Keratinocyte (primary cell): ENCODE data around the gene DIP2C. TPM values are rescaled to one million over a fixed set of nuclear protein-coding genes. Genes with fewer than 3 reads are reported as not detected.

Source experiments
- DNase-seq: peaks from one replicate; pipeline ENCODE4 v3.0.0-alpha.2; 2011; ENCODE audit warnings: low read depth, missing footprints, low spot score
- FAIRE-seq: peaks from 2 replicates; lab custom pipeline; 2011; peaks lifted over from hg19 to GRCh38; lab: Jason Lieb, UNC
- H2AFZ ChIP-seq: 2 replicates; pipeline ENCODE4 v1.6.0; 2012; ENCODE audit warnings: low read length, control low read depth, inconsistent platforms; ENCODE audit not compliant: control insufficient read depth
- H3K27ac ChIP-seq: 2 replicates; pipeline ENCODE4 v1.5.1; 2011; ENCODE audit warnings: low read length; ENCODE audit not compliant: control insufficient read depth, insufficient read depth
- H3K27me3 ChIP-seq: 3 replicates; pipeline ENCODE4 v1.6.0; 2011; ENCODE audit warnings: low read length; ENCODE audit not compliant: control insufficient read depth, insufficient read depth; ENCODE audit errors: extremely low read depth
- H3K36me3 ChIP-seq, 2 experiments: 2 replicates in 1 of 2; 3 replicates in 1 of 2; pipeline ENCODE4 v1.5.1; 2011; ENCODE audit warnings: low read length in 2 of 2, mild to moderate bottlenecking in 1 of 2; ENCODE audit not compliant: control insufficient read depth in 2 of 2, insufficient read depth in 2 of 2; ENCODE audit errors: extremely low read depth in 1 of 2
- H3K4me1 ChIP-seq: 3 replicates; pipeline ENCODE4 v1.5.1; 2011; ENCODE audit warnings: low read length; ENCODE audit not compliant: control insufficient read depth, insufficient read depth; ENCODE audit errors: extremely low read depth
- H3K4me2 ChIP-seq: 3 replicates; pipeline ENCODE4 v1.6.0; 2011; ENCODE audit warnings: low read depth, low read length; ENCODE audit not compliant: control insufficient read depth, insufficient read depth; ENCODE audit errors: extremely low read depth
- H3K4me3 ChIP-seq, 3 experiments: fragments of 200-600 bp in 1 of 3; sonication (generic) in 1 of 3; 2 replicates in 2 of 3; 3 replicates in 1 of 3; pipeline ENCODE4 v1.5.1; 2011 to 2016; ENCODE audit warnings: low read length in 3 of 3, mild to moderate bottlenecking in 3 of 3, control low read depth in 2 of 3, inconsistent platforms in 1 of 3, low read depth in 1 of 3, mixed read lengths in 1 of 3, mixed run types in 1 of 3, moderate library complexity in 1 of 3; ENCODE audit not compliant: control insufficient read depth in 2 of 3, insufficient read depth in 2 of 3; ENCODE audit errors: extremely low read depth in 1 of 3
- H3K79me2 ChIP-seq: 2 replicates; pipeline ENCODE4 v1.6.0; 2012; ENCODE audit warnings: low read length; ENCODE audit not compliant: control insufficient read depth, insufficient read depth
- H3K9ac ChIP-seq: 3 replicates; pipeline ENCODE4 v1.6.0; 2011; ENCODE audit warnings: low read length; ENCODE audit not compliant: control insufficient read depth, insufficient read depth; ENCODE audit errors: extremely low read depth
- H3K9me1 ChIP-seq: 3 replicates; pipeline ENCODE4 v1.6.0; 2011; ENCODE audit warnings: low read length; ENCODE audit not compliant: control insufficient read depth, insufficient read depth; ENCODE audit errors: extremely low read depth
- H3K9me3 ChIP-seq: 2 replicates; pipeline ENCODE4 v1.5.1; 2012; ENCODE audit warnings: low read depth, low read length; ENCODE audit not compliant: control insufficient read depth
- H4K20me1 ChIP-seq: 3 replicates; pipeline ENCODE4 v1.6.0; 2011; ENCODE audit warnings: low read length; ENCODE audit not compliant: control insufficient read depth, insufficient read depth; ENCODE audit errors: extremely low read depth
- EZH2 ChIP-seq: IDR thresholded peaks from one replicate; pipeline ENCODE4 v1.6.1; 2012; ENCODE audit warnings: inconsistent platforms, mild to moderate bottlenecking, low read length, moderate library complexity
- dilution Hi-C: fragments of 300-500 bp; cut with MboI; formaldehyde crosslinking; loops from one replicate; pipeline ENCODE4 v1.7.0; 2020; ENCODE audit warnings: low sequenced_read_pairs; ENCODE audit not compliant: extremely low pct_ligation_motif_present
- polyA plus RNA-seq, 5 experiments: library from polyadenylated mRNA; depleted of rRNA in 3 of 5; stranded (reverse) in 3 of 5; stranded (forward) in 1 of 5; unstranded in 1 of 5; fragments of >200 nt; gene quantifications; 1 replicate in 1 of 5; 2 replicates in 3 of 5; 3 replicates in 1 of 5; pipeline versions ENCODE4 v1.2.1 to v1.2.3, GENCODE V29; 2011 to 2012; ENCODE audit warnings: missing spikeins in 2 of 5, low read depth in 1 of 5, low replicate concordance in 1 of 5
- TF ChIP-seq, protein P1 (sequence below), 3 experiments: IDR thresholded peaks in 1 of 3; conservative IDR thresholded peaks in 1 of 3; optimal IDR thresholded peaks in 1 of 3; 2 replicates in 2 of 3; 3 replicates in 1 of 3; pipeline versions ENCODE3 to v1.5.1; 2011; ENCODE audit warnings: low read length in 3 of 3, mild to moderate bottlenecking in 3 of 3, moderate library complexity in 2 of 3, control low read depth in 1 of 3, inconsistent platforms in 1 of 3; ENCODE audit not compliant: insufficient read depth in 2 of 3; ENCODE audit errors: extremely low read depth in 1 of 3

DIP2C gene
- polyA plus RNA-seq, 1 donor (not counting 4 experiments of a cell fraction or from before 2014, with no cell fraction given) = 1.3 TPM

DNA sequence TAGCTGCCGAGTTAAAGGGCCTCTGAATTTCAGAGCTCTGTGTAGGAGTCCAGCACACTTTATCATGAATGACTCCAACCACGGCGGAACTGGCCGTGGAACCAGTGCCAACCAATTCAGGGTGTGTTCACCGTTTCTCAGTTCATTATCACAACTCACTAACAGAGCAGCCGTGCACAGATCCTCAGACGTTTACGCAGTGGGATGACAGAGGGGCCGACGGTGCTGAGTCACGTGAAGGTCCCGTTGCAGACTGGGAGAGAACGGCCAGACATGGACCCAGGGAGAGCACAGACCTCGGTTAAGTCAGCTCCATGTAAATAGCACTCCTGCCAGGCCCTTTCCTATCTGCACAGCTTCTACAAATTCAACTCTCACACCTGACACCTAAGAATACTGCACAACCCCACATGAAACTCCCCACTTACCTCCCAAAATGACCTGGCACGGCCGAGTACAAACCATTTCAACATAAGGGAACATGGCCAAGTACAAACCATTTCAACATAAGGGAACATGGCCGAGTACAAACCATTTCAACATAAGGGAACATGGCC lies 95.5 kb downstream of the DIP2C start:
- H3K79me2 ChIP-seq = no peaks in the 10 kb centered on the region

DNA sequence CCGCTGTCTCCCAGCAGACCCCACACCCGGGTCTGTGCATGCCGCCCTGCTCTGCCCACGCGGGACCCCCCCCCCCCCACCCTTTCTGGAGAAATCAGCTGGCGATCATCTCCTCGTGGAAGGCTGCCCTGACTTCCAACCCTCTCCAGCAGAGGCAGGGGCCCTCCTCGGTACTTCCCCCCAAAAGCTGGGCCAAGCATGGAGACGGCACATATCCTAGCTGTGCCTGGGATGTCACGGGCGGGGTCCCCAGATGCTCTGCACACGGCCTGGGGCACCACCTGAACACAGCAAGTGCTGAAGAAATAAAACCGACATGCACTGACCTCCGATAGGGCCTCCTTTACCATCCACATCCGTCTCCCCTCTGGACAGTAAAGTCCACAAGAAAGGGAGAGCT lies 96.0 kb downstream of the DIP2C start:
- Histone ChIP-seq H3K9me1 (no peaks in the 10 kb centered on the region), H3K9ac (no peak overlapping the region), H3K4me3 (no peak overlapping the region), H3K9me3 (no peaks in the 10 kb centered on the region), H3K4me1 (no peaks in the 10 kb centered on the region), H3K27ac (no peak overlapping the region), H3K4me2 (no peak overlapping the region), H3K36me3 (peaks cover 0 to 1% of the 10 kb centered on the region in 2 experiments), H3K27me3 (no peaks in the 10 kb centered on the region), H3K79me2 (no peaks in the 10 kb centered on the region), H2AFZ (no peak overlapping the region), H4K20me1 (no peaks in the 10 kb centered on the region)
- no peak for FAIRE-seq
- dilution Hi-C loops = no loop called here
- no peak for TF ChIP-seq EZH2
- TF ChIP-seq, protein P1, sequence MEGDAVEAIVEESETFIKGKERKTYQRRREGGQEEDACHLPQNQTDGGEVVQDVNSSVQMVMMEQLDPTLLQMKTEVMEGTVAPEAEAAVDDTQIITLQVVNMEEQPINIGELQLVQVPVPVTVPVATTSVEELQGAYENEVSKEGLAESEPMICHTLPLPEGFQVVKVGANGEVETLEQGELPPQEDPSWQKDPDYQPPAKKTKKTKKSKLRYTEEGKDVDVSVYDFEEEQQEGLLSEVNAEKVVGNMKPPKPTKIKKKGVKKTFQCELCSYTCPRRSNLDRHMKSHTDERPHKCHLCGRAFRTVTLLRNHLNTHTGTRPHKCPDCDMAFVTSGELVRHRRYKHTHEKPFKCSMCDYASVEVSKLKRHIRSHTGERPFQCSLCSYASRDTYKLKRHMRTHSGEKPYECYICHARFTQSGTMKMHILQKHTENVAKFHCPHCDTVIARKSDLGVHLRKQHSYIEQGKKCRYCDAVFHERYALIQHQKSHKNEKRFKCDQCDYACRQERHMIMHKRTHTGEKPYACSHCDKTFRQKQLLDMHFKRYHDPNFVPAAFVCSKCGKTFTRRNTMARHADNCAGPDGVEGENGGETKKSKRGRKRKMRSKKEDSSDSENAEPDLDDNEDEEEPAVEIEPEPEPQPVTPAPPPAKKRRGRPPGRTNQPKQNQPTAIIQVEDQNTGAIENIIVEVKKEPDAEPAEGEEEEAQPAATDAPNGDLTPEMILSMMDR (optimal IDR thresholded peaks at IDR 0.05 in 1 of 3, IDR thresholded peaks at IDR 0.05 in 1 of 3, conservative IDR thresholded peaks at IDR 0.05 in 1 of 3; ENCODE audit: extremely low read depth in 1 of 3, insufficient read depth in 2 of 3, low read length in 3 of 3) = no peak
- no peak for DNase-seq

More for the DNA sequence above, 95.5 kb downstream of the DIP2C start:
- Histone ChIP-seq H4K20me1 (no peaks in the 10 kb centered on the region), H3K27ac (no peak overlapping the region), H3K4me2 (no peak overlapping the region), H3K36me3 (peaks cover 0 to 1% of the 10 kb centered on the region in 2 experiments), H3K9me1 (no peaks in the 10 kb centered on the region), H3K9ac (no peak overlapping the region), H3K4me1 (no peaks in the 10 kb centered on the region), H3K9me3 (no peaks in the 10 kb centered on the region), H2AFZ (no peak overlapping the region), H3K4me3 (no peak overlapping the region), H3K27me3 (no peaks in the 10 kb centered on the region)
- dilution Hi-C loops = no loop called here
- DNase-seq (no peak), FAIRE-seq (no peak)
- no peak for TF ChIP-seq EZH2
- TF ChIP-seq, protein P1 (optimal IDR thresholded peaks at IDR 0.05 in 1 of 3, IDR thresholded peaks at IDR 0.05 in 1 of 3, conservative IDR thresholded peaks at IDR 0.05 in 1 of 3; ENCODE audit: extremely low read depth in 1 of 3, insufficient read depth in 2 of 3, low read length in 3 of 3) = no peak
